Mesendoderm (in vitro differentiated cells): ENCODE measurements around the gene TGIF1.
"Not testable (repeated sequence)": the region's sequence is repeated elsewhere in the genome, so short reads cannot be mapped to it uniquely, and the experiment has no call there.

Experiments used
- DNase-seq: peaks from one replicate; pipeline ENCODE4 v3.0.0; 2013
- H2AK5ac ChIP-seq: 2 replicates; pipeline ENCODE4 v1.6.1; 2013; ENCODE audit warnings: low read length, inconsistent platforms
- H2BK120ac ChIP-seq: 2 replicates; pipeline ENCODE4 v1.6.1; 2013; ENCODE audit warnings: low read depth, mild to moderate bottlenecking, low read length, moderate library complexity, mixed read lengths
- H2BK15ac ChIP-seq: replicated peaks from 2 replicates; pipeline ENCODE4 v1.6.1; 2013; ENCODE audit warnings: low read depth, mild to moderate bottlenecking, moderate library complexity
- H2BK5ac ChIP-seq: 2 replicates; pipeline ENCODE4 v1.6.1; 2013; ENCODE audit warnings: low read length, inconsistent platforms
- H3K18ac ChIP-seq: 2 replicates; pipeline ENCODE4 v1.6.1; 2013; ENCODE audit warnings: mild to moderate bottlenecking, low read length, mixed read lengths
- H3K23ac ChIP-seq: one replicate; pipeline ENCODE4 v1.6.1; 2013; ENCODE audit warnings: low read length
- H3K27ac ChIP-seq: 2 replicates; pipeline ENCODE4 v1.5.1; 2013; ENCODE audit warnings: low read depth, mild to moderate bottlenecking, inconsistent platforms, low read length, moderate library complexity
- H3K27me3 ChIP-seq: 2 replicates; pipeline ENCODE4 v1.6.1; 2013; ENCODE audit warnings: low read length, control low read depth, mild to moderate bottlenecking, inconsistent platforms; ENCODE audit not compliant: insufficient read depth, poor library complexity
- H3K36me3 ChIP-seq: 2 replicates; pipeline ENCODE4 v1.6.1; 2013; ENCODE audit warnings: low read length, inconsistent platforms; ENCODE audit not compliant: control insufficient read depth, insufficient read depth
- H3K4ac ChIP-seq: one replicate; pipeline ENCODE4 v1.6.1; 2013; ENCODE audit warnings: low read depth, mild to moderate bottlenecking, low read length, moderate library complexity
- H3K4me1 ChIP-seq: 2 replicates; pipeline ENCODE4 v1.6.1; 2013; ENCODE audit warnings: low read depth, low read length, inconsistent platforms; ENCODE audit not compliant: control insufficient read depth
- H3K4me2 ChIP-seq: 2 replicates; pipeline ENCODE4 v1.6.1; 2013; ENCODE audit warnings: low read length
- H3K4me3 ChIP-seq: 2 replicates; pipeline ENCODE4 v1.5.1; 2013; ENCODE audit warnings: mild to moderate bottlenecking, low read length
- H3K56ac ChIP-seq: one replicate; pipeline ENCODE4 v1.6.1; 2013; ENCODE audit warnings: low read length
- H3K79me1 ChIP-seq: 2 replicates; pipeline ENCODE4 v1.6.1; 2013; ENCODE audit warnings: low read length, inconsistent platforms
- H3K79me2 ChIP-seq: 2 replicates; pipeline ENCODE4 v1.6.1; 2013; ENCODE audit warnings: mild to moderate bottlenecking, low read length; ENCODE audit not compliant: control insufficient read depth, insufficient read depth
- H3K9ac ChIP-seq: 2 replicates; pipeline ENCODE4 v1.6.1; 2013; ENCODE audit warnings: low read length, inconsistent platforms
- H4K5ac ChIP-seq: one replicate; pipeline ENCODE4 v1.6.1; 2013; ENCODE audit warnings: low read length
- H4K8ac ChIP-seq: one replicate; pipeline ENCODE4 v1.6.1; 2013; ENCODE audit warnings: low read depth, mild to moderate bottlenecking, control low read depth, low read length, moderate library complexity
- WGBS: extraction: QIAGEN DNeasy Blood & Tissue Kit; methylation state at CpG from one replicate; pipeline ENCODE4 v1.1.7; 2013; ENCODE audit warnings: low lambda C conversion rate, missing lambda C conversion rate; ENCODE audit not compliant: insufficient coverage; ENCODE audit errors: extremely low coverage; 5-methylcytosine and 5-hydroxymethylcytosine counted together

The TGIF1 gene

GRCh38 chr18:3412528-3412927, 37.4 kb upstream of the TGIF1 start:
- H3K36me3 ChIP-seq, DNase-seq, H4K5ac ChIP-seq, H2BK15ac ChIP-seq, H3K27me3 ChIP-seq, H4K8ac ChIP-seq, H2BK120ac ChIP-seq, H3K18ac ChIP-seq, H2BK5ac ChIP-seq, H3K9ac ChIP-seq, H3K4me3 ChIP-seq, H3K4me1 ChIP-seq, H3K79me1 ChIP-seq, H2AK5ac ChIP-seq, H3K23ac ChIP-seq, H3K4me2 ChIP-seq, H3K27ac ChIP-seq, H3K4ac ChIP-seq, H3K79me2 ChIP-seq, H3K56ac ChIP-seq: not testable (repeated sequence)
- no CpG with 5 or more reads among the region's 9 CpGs for whole genome bisulfite sequencing

DNA sequence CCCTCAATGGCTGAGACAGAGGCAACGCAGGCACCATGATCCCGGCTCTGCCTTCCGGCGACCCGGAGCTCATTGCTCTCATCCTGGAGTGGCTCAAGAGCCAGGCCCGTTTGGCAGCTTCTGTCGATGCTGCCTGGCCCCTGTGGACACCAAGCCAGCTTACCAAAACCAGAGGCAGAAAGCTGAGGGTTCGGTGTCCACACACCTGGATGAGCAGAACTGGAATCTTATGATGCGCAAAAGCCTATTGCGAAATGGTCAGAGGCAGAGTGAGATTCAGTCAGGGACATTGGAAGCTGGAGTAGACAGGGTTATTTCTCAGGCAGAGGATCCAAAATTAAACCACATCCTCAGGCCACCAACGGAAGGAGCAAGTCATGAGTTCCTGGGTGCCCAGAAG, 34.9 kb upstream of the TGIF1 start:
- H2AK5ac ChIP-seq = no peak overlapping the region
- no peaks in the 10 kb centered on the region for H3K36me3 ChIP-seq
- no peak overlapping the region for H3K4me2 ChIP-seq
- no peaks in the 10 kb centered on the region for H3K79me2 ChIP-seq
- no peaks in the 10 kb centered on the region for H3K79me1 ChIP-seq
- no peak overlapping the region for H3K9ac ChIP-seq
- H3K4me1 ChIP-seq = no peaks in the 10 kb centered on the region
- no peaks in the 10 kb centered on the region for H3K27me3 ChIP-seq
- H3K4ac ChIP-seq = no peak overlapping the region
- no peak overlapping the region for H3K18ac ChIP-seq
- H4K5ac ChIP-seq = no peak overlapping the region
- no peak overlapping the region for H4K8ac ChIP-seq
- no peak overlapping the region for H2BK120ac ChIP-seq
- H2BK5ac ChIP-seq = no peak overlapping the region
- H3K27ac ChIP-seq = no peak overlapping the region
- DNase-seq = no peak
- no peak overlapping the region for H3K23ac ChIP-seq
- H2BK15ac ChIP-seq = no peak overlapping the region
- H3K56ac ChIP-seq = no peak overlapping the region
- WGBS = no CpG with 5 or more reads among the region's 11 CpGs
- no peak overlapping the region for H3K4me3 ChIP-seq

GRCh38 chr18:3418083-3418482, 31.9 kb upstream of the TGIF1 start:
- Histone ChIP-seq H3K79me1 (no peaks in the 10 kb centered on the region), H2BK120ac (no peak overlapping the region), H3K4me1 (no peaks in the 10 kb centered on the region), H2BK5ac (no peak overlapping the region), H3K56ac (no peak overlapping the region), H2AK5ac (no peak overlapping the region), H3K27ac (no peak overlapping the region), H2BK15ac (no peak overlapping the region), H3K27me3 (no peaks in the 10 kb centered on the region), H3K9ac (no peak overlapping the region), H4K8ac (no peak overlapping the region), H3K4me2 (no peak overlapping the region), H3K36me3 (no peaks in the 10 kb centered on the region), H3K4ac (no peak overlapping the region), H3K79me2 (no peaks in the 10 kb centered on the region), H3K23ac (no peak overlapping the region), H3K4me3 (no peak overlapping the region), H4K5ac (no peak overlapping the region), H3K18ac (no peak overlapping the region)
- no CpG with 5 or more reads among the region's 2 CpGs for WGBS
- no peak for DNase-seq

- Histone ChIP-seq H4K8ac (no peak overlapping the region), H3K9ac (no peak overlapping the region), H4K5ac (no peak overlapping the region), H3K79me2 (no peaks in the 10 kb centered on the region), H3K4me3 (no peak overlapping the region), H3K27ac (no peak overlapping the region), H2BK5ac (no peak overlapping the region), H2AK5ac (no peak overlapping the region), H3K27me3 (no peaks in the 10 kb centered on the region), H3K4me2 (no peak overlapping the region), H2BK120ac (no peak overlapping the region), H3K18ac (no peak overlapping the region), H3K56ac (no peak overlapping the region), H3K4me1 (peaks cover 4% of the 10 kb centered on the region), H3K36me3 (no peaks in the 10 kb centered on the region), H3K79me1 (no peaks in the 10 kb centered on the region), H3K23ac (no peak overlapping the region), H2BK15ac (no peak overlapping the region), H3K4ac (no peak overlapping the region)
- no peak for DNase-seq
- no CpG with 5 or more reads among the region's 2 CpGs for WGBS
Measured at GRCh38 chr18:3420919-3421279, 29.1 kb upstream of the TGIF1 start.

GRCh38 chr18:3422905-3423304, 27.1 kb upstream of the TGIF1 start:
- no peak overlapping the region for H3K9ac ChIP-seq
- H4K8ac ChIP-seq = no peak overlapping the region
- no peaks in the 10 kb centered on the region for H3K79me1 ChIP-seq
- WGBS = no CpG with 5 or more reads among the region's 10 CpGs
- H3K4me2 ChIP-seq = no peak overlapping the region
- H2BK5ac ChIP-seq = no peak overlapping the region
- H2BK15ac ChIP-seq = no peak overlapping the region
- peak overlapping the region; percentile 88 for H2AK5ac ChIP-seq
- H3K23ac ChIP-seq = no peak overlapping the region
- peaks cover 4% of the 10 kb centered on the region for H3K4me1 ChIP-seq
- H3K27me3 ChIP-seq = no peaks in the 10 kb centered on the region
- H4K5ac ChIP-seq = no peak overlapping the region
- DNase-seq = no peak
- no peak overlapping the region for H3K18ac ChIP-seq
- no peak overlapping the region for H3K4me3 ChIP-seq
- H3K36me3 ChIP-seq = no peaks in the 10 kb centered on the region
- H3K79me2 ChIP-seq = no peaks in the 10 kb centered on the region
- H3K4ac ChIP-seq = no peak overlapping the region
- H3K27ac ChIP-seq = no peak overlapping the region
- peak overlapping the region; percentile 36 for H2BK120ac ChIP-seq
- H3K56ac ChIP-seq = no peak overlapping the region

DNA sequence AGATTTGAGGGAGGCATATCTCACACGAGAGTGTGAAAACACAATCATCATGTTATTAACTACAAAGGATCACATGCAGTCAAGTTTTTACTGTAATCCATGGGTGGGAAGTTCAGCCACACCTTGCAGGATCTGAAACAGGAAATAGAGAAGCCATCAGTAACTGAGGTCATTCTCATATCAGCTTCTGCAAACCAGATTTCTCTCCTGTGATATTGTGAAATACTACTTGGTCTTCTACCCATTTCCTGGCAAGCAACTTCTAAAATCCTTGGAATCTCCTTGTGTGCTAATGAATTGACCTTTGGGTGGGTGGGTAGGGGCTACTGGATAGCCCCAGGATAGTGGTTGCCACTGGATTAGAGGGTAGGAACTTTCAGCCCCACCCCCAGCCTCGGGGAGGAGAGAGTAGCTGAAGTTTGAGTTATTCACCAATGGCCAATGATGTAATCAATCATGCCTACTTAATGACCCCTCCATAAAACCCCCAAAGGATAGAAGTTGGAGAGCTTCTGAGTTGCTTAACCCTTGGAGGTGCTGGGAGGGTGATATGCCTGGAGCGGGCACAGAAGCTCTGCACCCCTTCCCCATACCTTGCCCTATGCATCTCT, 25.6 kb upstream of the TGIF1 start:
- Histone ChIP-seq H3K23ac (no peak overlapping the region), H2BK120ac (peak overlapping the region; percentile 65), H3K79me1 (no peaks in the 10 kb centered on the region), H3K56ac (no peak overlapping the region), H3K79me2 (no peaks in the 10 kb centered on the region), H4K5ac (no peak overlapping the region), H3K9ac (no peak overlapping the region), H3K4ac (no peak overlapping the region), H2BK5ac (no peak overlapping the region), H3K4me2 (no peak overlapping the region), H2BK15ac (no peak overlapping the region), H3K4me1 (peaks cover 4% of the 10 kb centered on the region), H3K18ac (peak overlapping the region; percentile 60), H3K27me3 (no peaks in the 10 kb centered on the region), H3K27ac (no peak overlapping the region), H3K36me3 (no peaks in the 10 kb centered on the region), H4K8ac (no peak overlapping the region), H3K4me3 (no peak overlapping the region), H2AK5ac (no peak overlapping the region)
- WGBS = no CpG with 5 or more reads among the region's 3 CpGs
- peak; percentile 83 for DNase-seq
